Stimulated activated CD8-positive, alpha-beta memory T cell treated with anti-CD3 and anti-CD28 coated beads, Interleukin-12 subunit alpha, Interleukin-12 subunit beta, amount 100 ng/mL, for 4 hours (primary cell): Measurements from ENCODE around the gene OR52M1.
"Not testable (repeated sequence)": the region's sequence is repeated elsewhere in the genome, so short reads cannot be mapped to it uniquely, and the experiment has no call there.

Experiments used
- DNase-seq: peaks from one replicate; pipeline ENCODE4 v3.0.0-alpha.2; 2020; ENCODE audit warnings: low read depth

Gene OR52M1

DNA sequence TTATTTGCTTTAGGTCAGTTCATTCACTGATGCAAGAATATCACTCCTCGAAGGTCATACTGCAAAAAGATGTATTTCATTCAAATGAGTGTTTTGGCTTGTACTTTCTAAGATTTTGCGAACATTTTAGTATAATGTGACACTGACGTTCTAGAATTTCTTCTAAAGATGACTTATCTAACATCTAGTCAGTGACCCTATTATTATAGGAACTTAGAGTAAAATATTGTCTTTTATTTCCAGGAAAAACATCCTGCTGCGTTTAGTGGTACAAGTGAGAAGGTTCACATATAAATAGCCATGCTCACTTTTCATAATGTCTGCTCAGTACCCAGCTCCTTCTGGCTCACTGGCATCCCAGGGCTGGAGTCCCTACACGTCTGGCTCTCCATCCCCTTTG is at the start of gene OR52M1:
Gene OR52M1 (plus strand): TSS at position 301 of the 400 bp plus-strand sequence. CDS start 0 bp downstream, at position 301.
- no peak for DNase-seq

- DNase-seq = no peak
Measured at GRCh38 chr11:4495487-4495886, 49.5 kb upstream of the OR52M1 start.

DNA sequence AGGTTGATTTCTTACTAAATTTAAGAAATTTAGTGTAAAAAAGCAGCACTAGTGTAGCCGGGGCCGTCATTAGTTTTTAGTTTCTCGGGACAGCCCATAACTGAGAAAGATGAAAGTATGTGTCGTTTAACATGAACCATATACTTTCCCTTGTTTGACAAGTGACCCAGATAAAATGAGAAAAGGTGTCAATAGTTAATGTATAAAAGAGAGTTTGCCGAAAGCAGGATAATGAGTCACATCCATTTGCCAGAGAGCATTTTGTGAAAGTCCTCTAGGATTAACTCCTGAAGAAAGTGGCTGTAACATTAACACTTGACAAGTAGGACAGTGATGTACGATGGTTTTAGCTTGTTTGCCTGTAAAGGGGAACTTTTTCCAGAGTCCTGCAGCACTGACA is 49.0 kb upstream of the OR52M1 start:
- DNase-seq = no peak

DNA sequence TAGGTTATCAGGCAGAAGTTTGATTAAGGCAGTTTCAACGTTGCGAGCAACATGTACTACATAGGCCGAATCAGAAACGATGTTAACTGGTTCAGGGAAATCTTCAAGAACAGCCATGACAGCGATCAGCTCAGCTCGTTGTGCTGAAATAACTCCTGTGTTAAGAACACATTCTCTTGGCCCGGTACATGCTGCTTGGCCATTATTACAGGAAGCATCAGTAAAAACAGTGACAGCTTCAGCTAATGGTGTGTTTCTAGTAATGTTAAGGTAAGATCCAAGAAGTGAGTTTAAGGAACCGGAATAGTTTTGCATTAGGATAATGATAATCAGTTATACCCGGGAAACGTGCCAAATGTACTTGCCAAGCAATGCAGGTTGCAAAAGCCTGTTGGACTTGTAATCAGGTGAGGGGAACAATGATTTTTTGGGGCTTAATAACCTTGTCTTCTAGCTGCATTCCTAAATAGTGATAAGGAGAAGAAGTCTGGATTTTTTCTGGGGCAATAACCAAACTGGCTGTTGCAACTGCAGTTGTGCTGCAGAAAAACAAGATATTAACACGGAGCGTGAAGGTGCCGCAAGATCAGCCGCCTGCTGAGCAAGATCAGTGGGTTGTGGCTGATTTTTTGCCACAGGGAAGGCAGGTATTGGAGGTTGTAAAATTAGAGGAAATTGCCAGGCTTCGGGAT is 48.3 kb upstream of the OR52M1 start:
- no peak for DNase-seq

- DNase-seq = no peak
Measured at GRCh38 chr11:4508886-4509285, 36.1 kb upstream of the OR52M1 start.

GRCh38 chr11:4511282-4512245 is 33.4 kb upstream of the OR52M1 start:
- no peak for DNase-seq

- no peak for DNase-seq
Measured at GRCh38 chr11:4514196-4514595, 30.8 kb upstream of the OR52M1 start.

DNA sequence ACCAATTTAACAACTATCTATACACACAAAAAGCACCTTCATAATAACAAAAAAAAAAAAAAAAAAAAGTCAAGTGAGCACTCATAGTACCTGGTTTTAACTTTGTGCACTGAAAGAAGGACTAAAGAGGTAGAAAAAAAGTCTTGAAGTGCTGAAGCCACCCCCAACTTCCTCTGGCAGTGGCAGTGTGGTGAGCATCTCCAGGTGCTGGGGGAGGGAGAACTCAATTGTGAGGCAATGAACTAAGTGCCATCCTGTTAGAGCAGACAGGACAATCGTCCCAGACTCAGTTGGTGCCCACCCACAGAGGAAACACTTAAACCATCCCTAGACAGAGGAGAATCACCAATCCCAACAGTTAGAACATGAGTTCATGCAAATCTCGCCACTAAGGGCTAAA is 22.7 kb upstream of the OR52M1 start:
- DNase-seq = no peak

- no peak for DNase-seq
Measured at GRCh38 chr11:4522752-4523151, 22.2 kb upstream of the OR52M1 start.

DNA sequence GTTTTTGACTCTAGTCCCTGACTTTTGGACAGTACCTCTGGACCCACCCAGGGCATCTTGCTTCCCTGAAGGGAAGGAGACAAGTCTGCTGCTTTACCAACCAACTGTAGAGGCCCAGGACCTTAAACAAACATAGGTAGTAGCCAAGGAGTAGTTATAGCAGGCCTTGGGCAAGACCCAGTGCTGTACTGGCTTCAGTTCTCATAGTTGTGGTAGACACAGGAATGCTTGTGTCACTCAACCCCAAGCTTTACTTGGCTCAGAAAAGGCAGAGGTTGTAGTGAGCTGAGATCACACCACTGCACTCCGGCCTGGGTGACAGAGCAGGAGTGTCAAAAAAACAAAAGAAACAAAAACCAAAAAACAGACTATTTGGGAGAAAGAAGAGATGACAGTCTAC is 21.3 kb upstream of the OR52M1 start:
- DNase-seq = no peak

GRCh38 chr11:4527926-4528325 is 17.1 kb upstream of the OR52M1 start:
- DNase-seq = no peak

DNA sequence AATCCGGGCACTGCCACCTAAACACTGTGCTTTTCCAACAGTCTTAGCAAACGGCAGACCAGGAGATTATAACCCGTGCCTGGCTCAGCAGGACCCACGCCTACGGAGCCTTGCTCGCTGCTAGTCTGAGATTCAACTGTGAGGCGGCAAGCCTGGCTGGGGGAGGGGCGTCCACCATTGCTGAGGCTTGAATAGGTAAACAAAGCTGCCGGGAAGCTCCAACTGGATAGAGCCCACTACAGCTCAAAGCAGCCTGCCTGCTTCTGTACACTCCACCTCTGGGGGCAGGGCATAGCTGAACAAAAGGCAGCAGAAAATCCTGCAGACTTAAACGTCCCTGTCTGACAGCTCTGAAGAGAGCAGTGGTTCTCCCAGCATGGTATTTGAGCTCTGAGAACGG is 13.3 kb upstream of the OR52M1 start:
- DNase-seq = not testable (repeated sequence)

DNA sequence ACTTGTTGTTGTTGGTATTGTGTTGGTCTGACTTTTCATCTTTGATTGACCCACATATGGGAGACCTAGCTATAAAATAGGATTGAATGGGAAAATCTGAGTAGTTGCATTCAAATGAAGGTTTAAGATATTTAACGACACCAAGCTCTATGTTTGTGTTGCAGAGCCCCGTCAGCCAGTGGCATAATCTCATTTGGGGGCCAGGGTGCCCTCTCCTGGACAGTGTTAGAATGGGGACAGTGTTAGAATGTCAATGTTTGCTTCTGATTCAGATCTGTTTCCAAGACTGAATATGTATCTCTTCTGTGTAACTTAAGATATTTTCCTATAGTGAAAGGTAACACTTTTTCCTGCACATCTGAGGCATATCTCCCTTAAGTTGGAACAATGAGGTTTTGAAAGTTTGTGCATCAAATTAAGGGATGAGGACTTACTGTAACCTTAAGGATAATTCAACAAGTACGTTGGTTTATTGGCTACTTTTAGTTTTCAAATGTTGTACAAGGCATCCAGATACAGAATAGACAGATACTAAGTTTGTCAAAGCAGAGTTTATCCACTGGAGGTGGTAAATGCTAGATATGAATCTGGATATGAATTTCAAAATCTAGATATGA is 5.3 kb upstream of the OR52M1 start:
- DNase-seq = no peak

DNA sequence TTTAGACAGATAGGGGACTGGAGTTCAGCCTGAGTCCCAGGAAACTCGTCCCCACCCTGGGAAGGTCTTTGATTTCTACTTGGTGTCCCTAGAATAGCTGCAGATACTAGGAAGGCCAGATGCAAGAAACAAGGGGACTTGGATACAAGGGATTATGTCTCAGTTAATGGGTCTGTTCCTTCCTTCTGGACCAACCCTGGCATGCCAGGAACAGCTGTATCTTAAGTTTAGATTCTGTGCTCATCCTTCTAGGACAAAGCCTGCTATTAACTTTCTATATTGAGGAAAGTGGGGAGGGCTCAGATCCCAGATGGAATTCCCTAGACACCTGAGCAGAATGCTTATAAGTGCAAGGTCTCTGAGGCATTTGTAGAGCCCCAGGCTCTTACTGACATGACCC is 3.9 kb upstream of the OR52M1 start:
- DNase-seq = no peak

DNA sequence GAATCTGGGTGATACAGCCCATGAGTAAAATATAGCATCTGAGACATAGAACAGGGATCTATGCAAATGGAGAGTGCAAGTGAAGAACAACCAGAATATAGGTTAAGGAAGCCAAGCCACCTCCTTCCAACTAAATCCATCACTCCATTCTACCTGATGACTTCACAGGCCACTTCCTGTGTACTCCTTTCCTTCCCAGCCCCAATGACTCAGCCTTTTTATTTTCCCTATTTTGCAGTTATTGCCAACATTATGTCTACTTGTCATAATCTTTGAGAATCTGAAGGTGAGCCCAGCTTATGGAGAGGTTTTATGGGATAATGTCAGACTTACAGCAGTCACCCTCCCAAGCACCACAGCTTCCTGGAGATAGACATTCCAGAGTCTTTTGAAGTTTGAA is 1.4 kb upstream of the OR52M1 start:
- no peak for DNase-seq

GRCh38 chr11:4546878-4547277 is 1.9 kb downstream of the OR52M1 start:
- no peak for DNase-seq

GRCh38 chr11:4547416-4547815 is 2.4 kb downstream of the OR52M1 start:
- no peak for DNase-seq

GRCh38 chr11:4551346-4551979 is 6.5 kb downstream of the OR52M1 start:
- no peak for DNase-seq

GRCh38 chr11:4559527-4560440 is 14.8 kb downstream of the OR52M1 start:
- DNase-seq = no peak

DNA sequence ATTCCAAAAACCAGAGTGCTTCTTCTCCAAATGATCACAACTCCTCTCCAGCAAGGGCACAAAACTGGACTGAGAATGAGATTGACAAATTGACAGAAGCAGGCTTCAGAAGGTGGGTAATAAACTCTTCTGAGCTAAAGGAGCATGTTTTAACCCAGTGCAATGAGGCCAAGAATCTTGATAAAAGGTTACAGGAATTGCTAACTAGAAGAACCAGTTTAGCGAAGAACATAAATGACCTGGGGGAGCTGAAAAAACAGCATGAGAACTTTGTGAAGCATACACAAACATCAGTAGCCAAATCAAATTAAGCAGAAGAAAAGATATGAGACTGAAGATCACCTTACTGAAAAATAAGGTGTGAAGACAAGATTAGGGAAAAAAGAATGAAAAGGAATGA is 15.5 kb downstream of the OR52M1 start:
- DNase-seq = no peak

DNA sequence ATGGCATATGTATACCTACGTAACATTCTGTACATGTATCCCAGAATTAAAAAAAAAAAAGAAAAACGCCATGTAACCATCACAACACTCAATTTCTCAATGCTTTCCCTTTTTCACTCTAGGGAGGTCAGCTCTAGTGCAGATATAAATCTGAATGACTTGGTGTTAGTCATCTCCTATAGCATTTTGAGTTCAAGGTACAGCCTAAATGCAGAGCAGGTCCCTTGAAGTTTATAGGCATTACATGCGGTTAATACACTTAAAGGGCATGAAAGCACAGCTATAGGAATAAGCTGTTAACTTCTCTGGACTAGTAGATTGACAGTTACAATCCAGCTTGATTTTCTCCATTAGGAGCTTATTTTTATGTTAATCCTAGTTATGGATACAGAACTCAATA is 20.4 kb downstream of the OR52M1 start:
- no peak for DNase-seq
